Measurements from ENCODE around the gene VPS52.

DNA sequence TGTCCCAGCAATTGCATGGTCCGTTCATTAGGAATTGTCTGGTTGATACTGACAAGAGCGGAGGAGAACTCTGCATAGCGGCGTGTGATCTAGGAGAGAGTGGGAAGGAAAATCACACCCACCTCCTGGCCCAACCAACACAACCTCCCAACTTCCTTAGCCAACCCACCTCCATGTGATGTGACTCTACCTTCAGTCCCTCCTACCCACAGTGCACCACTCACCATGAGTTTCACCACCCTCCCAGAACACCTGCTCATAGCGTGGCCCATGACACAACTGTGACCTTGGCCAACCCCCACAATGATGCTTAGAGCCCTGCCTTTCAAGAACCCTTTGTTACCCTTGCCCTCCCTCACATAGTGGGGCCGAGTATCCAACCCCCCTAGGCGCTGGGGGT is 7.7 kb downstream of the VPS52 start:
- TF ChIP-seq, protein P1, sequence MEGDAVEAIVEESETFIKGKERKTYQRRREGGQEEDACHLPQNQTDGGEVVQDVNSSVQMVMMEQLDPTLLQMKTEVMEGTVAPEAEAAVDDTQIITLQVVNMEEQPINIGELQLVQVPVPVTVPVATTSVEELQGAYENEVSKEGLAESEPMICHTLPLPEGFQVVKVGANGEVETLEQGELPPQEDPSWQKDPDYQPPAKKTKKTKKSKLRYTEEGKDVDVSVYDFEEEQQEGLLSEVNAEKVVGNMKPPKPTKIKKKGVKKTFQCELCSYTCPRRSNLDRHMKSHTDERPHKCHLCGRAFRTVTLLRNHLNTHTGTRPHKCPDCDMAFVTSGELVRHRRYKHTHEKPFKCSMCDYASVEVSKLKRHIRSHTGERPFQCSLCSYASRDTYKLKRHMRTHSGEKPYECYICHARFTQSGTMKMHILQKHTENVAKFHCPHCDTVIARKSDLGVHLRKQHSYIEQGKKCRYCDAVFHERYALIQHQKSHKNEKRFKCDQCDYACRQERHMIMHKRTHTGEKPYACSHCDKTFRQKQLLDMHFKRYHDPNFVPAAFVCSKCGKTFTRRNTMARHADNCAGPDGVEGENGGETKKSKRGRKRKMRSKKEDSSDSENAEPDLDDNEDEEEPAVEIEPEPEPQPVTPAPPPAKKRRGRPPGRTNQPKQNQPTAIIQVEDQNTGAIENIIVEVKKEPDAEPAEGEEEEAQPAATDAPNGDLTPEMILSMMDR (IDR thresholded peaks at IDR 0.05; ENCODE audit: insufficient read depth, low read depth, low read length): no peak
- no peak for TF ChIP-seq EZH2 (IDR thresholded peaks at IDR 0.05; ENCODE audit: insufficient read depth, low read length)

Data from astrocyte (in vitro differentiated cells and primary cell).